Caco-2 (cell line): ENCODE measurements around the gene NSG1. TPM values are rescaled to one million over a fixed set of nuclear protein-coding genes. Genes with fewer than 3 reads are reported as not detected.

Source experiments
- BruUV-seq: library from RNA; stranded (reverse); fragments of 400-500 nt; replicated peaks from 2 replicates; lab custom pipeline; 2021; lab: Mats Ljungman, UMichigan
- CTCF ChIA-PET: fragments of 300-600 bp; sonication (Branson Sonifier 250); formaldehyde crosslinking; loops from one replicate; lab custom pipeline; 2022; ENCODE audit warnings: antibody characterized with exemption; lab: Charles Lee
- POLR2A ChIA-PET: fragments of 300-600 bp; sonication (Branson Sonifier 250); formaldehyde crosslinking; loops from one replicate; lab custom pipeline; 2022; ENCODE audit warnings: antibody characterized with exemption; lab: Charles Lee
- DNase-seq, 2 experiments: peaks; one replicate each; pipeline versions ENCODE4 v3.0.0 to v3.0.0-alpha.2; 2020 to 2022
- H3K27me3 ChIP-seq: replicated peaks from 2 replicates; pipeline ENCODE4 v1.6.0; 2011; ENCODE audit warnings: low read length; ENCODE audit not compliant: control insufficient read depth, insufficient read depth
- H3K36me3 ChIP-seq: 2 replicates; pipeline ENCODE4 v1.5.1; 2011; ENCODE audit warnings: low read length; ENCODE audit not compliant: control insufficient read depth, insufficient read depth
- H3K4me1 ChIP-seq: fragments of 250-450 bp; sonication (Bioruptor Pico); 2 replicates; pipeline ENCODE4 v1.5.1; 2020; ENCODE audit warnings: mild to moderate bottlenecking
- H3K4me3 ChIP-seq: 2 replicates; pipeline ENCODE4 v1.5.1; 2011; ENCODE audit warnings: low read depth, mild to moderate bottlenecking, control low read depth, low read length
- H3K9me3 ChIP-seq: fragments of 250-450 bp; sonication (Bioruptor Pico); 2 replicates; pipeline ENCODE4 v1.5.1; 2020; ENCODE audit warnings: mild to moderate bottlenecking, moderate library complexity
- H3K27ac Mint-ChIP-seq: one replicate; pipeline ENCODE4 v1.8.0; 2022; ENCODE audit warnings: mixed read lengths; ENCODE audit not compliant: unreplicated experiment
- H3K27me3 Mint-ChIP-seq: one replicate; pipeline ENCODE4 v1.8.0; 2022; ENCODE audit warnings: mixed read lengths; ENCODE audit not compliant: insufficient read depth, unreplicated experiment
- H3K36me3 Mint-ChIP-seq: one replicate; pipeline ENCODE4 v1.8.0; 2022; ENCODE audit warnings: mild to moderate bottlenecking, mixed read lengths; ENCODE audit not compliant: insufficient read depth, unreplicated experiment
- H3K4me1 Mint-ChIP-seq: one replicate; pipeline ENCODE4 v1.8.0; 2022; ENCODE audit warnings: low read depth, mixed read lengths; ENCODE audit not compliant: unreplicated experiment
- H3K4me3 Mint-ChIP-seq: one replicate; pipeline ENCODE4 v1.8.0; 2022; ENCODE audit warnings: mild to moderate bottlenecking, moderate library complexity, mixed read lengths; ENCODE audit not compliant: unreplicated experiment
- H3K9me3 Mint-ChIP-seq: one replicate; pipeline ENCODE4 v1.8.0; 2022; ENCODE audit warnings: mixed read lengths; ENCODE audit not compliant: unreplicated experiment
- CTCF ChIP-seq, 2 experiments: fragments of 200-600 bp in 1 of 2; IDR thresholded peaks; 1 replicate in 1 of 2; 2 replicates in 1 of 2; pipeline versions ENCODE4 v1.5.1 to v1.8.0; 2011 to 2022; ENCODE audit warnings: antibody characterized with exemption in 1 of 2, control low read depth in 1 of 2, inconsistent platforms in 1 of 2, low read depth in 1 of 2, low read length in 1 of 2, mild to moderate bottlenecking in 1 of 2, moderate library complexity in 1 of 2; ENCODE audit not compliant: insufficient read depth in 1 of 2, severe bottlenecking in 1 of 2, unreplicated experiment in 1 of 2
- intact Hi-C: fragments of 100-400 bp; cut with micrococcal nuclease; formaldehyde crosslinking; loops from one replicate; pipeline ENCODE4 v1.10.0; 2022; ENCODE audit not compliant: unreplicated experiment
- total RNA-seq: library from RNA; stranded (reverse); gene quantifications from 2 replicates; pipeline ENCODE4 v1.2.3, GENCODE V29; 2022

Gene NSG1
- total RNA-seq, 1 experiment from 2014 or later = 7.2 TPM

- H3K36me3 ChIP-seq = no peaks in the 10 kb centered on the region
- Mint-ChIP-seq H3K4me1 (no peaks in the 10 kb centered on the region), H3K27ac (no peak overlapping the region), H3K9me3 (peaks cover 10% of the 10 kb centered on the region), H3K4me3 (no peak overlapping the region), H3K27me3 (no peaks in the 10 kb centered on the region), H3K36me3 (no peaks in the 10 kb centered on the region)
- TF ChIP-seq CTCF (IDR thresholded peaks at IDR 0.05; ENCODE audit: insufficient read depth in 1 of 2, low read depth in 1 of 2, low read length in 1 of 2, severe bottlenecking in 1 of 2, unreplicated experiment in 1 of 2) = no peak
- intact Hi-C loops = no loop called here
- POLR2A ChIA-PET = no interaction called here
- CTCF ChIA-PET = no interaction called here
- no peak overlapping the region for H3K4me3 ChIP-seq
- H3K27me3 ChIP-seq = no peaks in the 10 kb centered on the region
- H3K9me3 ChIP-seq = no peaks in the 10 kb centered on the region
- BruUV-seq = no TSS peak
- no peak for DNase-seq
- peaks cover 8% of the 10 kb centered on the region for H3K4me1 ChIP-seq
These were observed 22.8 kb upstream of the NSG1 start for GRCh38 chr4:4364061-4364460.

GRCh38 chr4:4364486-4365208 lies 22.3 kb upstream of the NSG1 start:
- Mint-ChIP-seq H3K4me3 (no peak overlapping the region), H3K9me3 (peaks cover 10% of the 10 kb centered on the region), H3K27me3 (peaks cover under 1% of the 10 kb centered on the region), H3K36me3 (no peaks in the 10 kb centered on the region), H3K27ac (no peak overlapping the region), H3K4me1 (no peaks in the 10 kb centered on the region)
- TF ChIP-seq CTCF (IDR thresholded peaks at IDR 0.05; ENCODE audit: insufficient read depth in 1 of 2, low read depth in 1 of 2, low read length in 1 of 2, severe bottlenecking in 1 of 2, unreplicated experiment in 1 of 2) = no peak
- Histone ChIP-seq H3K4me1 (peaks cover 8% of the 10 kb centered on the region), H3K9me3 (no peaks in the 10 kb centered on the region), H3K27me3 (no peaks in the 10 kb centered on the region), H3K36me3 (no peaks in the 10 kb centered on the region), H3K4me3 (no peak overlapping the region)
- intact Hi-C loops = no loop called here
- CTCF ChIA-PET = no interaction called here
- peak in 1 of 2 experiments; percentile 46 for DNase-seq
- BruUV-seq = no TSS peak
- POLR2A ChIA-PET = no interaction called here

- CTCF ChIA-PET = no interaction called here
- BruUV-seq = no TSS peak
These were observed 17.9 kb upstream of the NSG1 start for GRCh38 chr4:4368809-4369580.

More at GRCh38 chr4:4368809-4369580, 17.9 kb upstream of the NSG1 start:
- Histone ChIP-seq H3K4me3 (no peak overlapping the region), H3K4me1 (peaks cover 8% of the 10 kb centered on the region), H3K9me3 (no peaks in the 10 kb centered on the region), H3K36me3 (no peaks in the 10 kb centered on the region), H3K27me3 (no peaks in the 10 kb centered on the region)
- no peak overlapping the region for H3K27ac Mint-ChIP-seq
- intact Hi-C loops = no loop called here
- no peaks in the 10 kb centered on the region for H3K4me1 Mint-ChIP-seq
- no peaks in the 10 kb centered on the region for H3K36me3 Mint-ChIP-seq
- peaks cover 8% of the 10 kb centered on the region for H3K9me3 Mint-ChIP-seq
- no peak overlapping the region for H3K4me3 Mint-ChIP-seq
- no peak for TF ChIP-seq CTCF (IDR thresholded peaks at IDR 0.05; ENCODE audit: insufficient read depth in 1 of 2, low read depth in 1 of 2, low read length in 1 of 2, severe bottlenecking in 1 of 2, unreplicated experiment in 1 of 2)
- H3K27me3 Mint-ChIP-seq = peaks cover 7% of the 10 kb centered on the region
- DNase-seq = no peak
- POLR2A ChIA-PET = no interaction called here
